ENCODE results near the gene TRMT1. TPM values are rescaled to one million over a fixed set of nuclear protein-coding genes. Genes with fewer than 3 reads are reported as not detected.

The TRMT1 gene
- total RNA-seq, 1 experiment from 2014 or later = 42.6 TPM

DNA sequence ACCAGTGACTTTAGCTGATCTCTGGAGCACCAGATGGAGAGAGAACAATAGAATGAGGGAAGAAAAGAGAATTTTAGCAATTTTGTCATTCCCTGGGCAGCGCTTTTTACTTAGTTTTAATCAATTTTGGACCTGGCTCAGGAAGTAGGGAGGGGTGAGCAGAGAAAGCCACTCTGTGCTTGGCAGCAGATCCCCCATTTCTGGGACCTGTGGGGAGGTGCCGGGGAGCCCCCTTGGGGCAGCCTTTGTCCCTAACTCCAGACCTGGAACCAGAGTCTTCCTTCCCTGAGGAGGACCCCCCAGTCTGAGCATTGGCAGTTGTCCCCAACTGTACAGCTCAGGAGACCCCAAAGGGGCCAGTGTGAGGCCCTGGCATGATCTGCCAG lies 24.4 kb downstream of the TRMT1 start:
- intact Hi-C loops (cut with micrococcal nuclease; ENCODE audit: unreplicated experiment) = loop anchor here (5.0 kb wide), 1 partner anchor 60 kb away; no protein-coding TSS in a partner anchor
- Mint-ChIP-seq H3K4me1 (ENCODE audit: low read depth, unreplicated experiment) (peaks cover 11% of the 10 kb centered on the region), H3K9me3 (ENCODE audit: unreplicated experiment) (no peaks in the 10 kb centered on the region), H3K36me3 (ENCODE audit: insufficient read depth, unreplicated experiment) (no peaks in the 10 kb centered on the region), H3K27me3 (ENCODE audit: insufficient read depth, unreplicated experiment) (peaks cover 12% of the 10 kb centered on the region), H3K27ac (ENCODE audit: unreplicated experiment) (no peak overlapping the region), H3K4me3 (ENCODE audit: unreplicated experiment) (no peak overlapping the region)
- H3K27me3 ChIP-seq (replicated peaks; ENCODE audit: control insufficient read depth, insufficient read depth, low read length) = no peaks in the 10 kb centered on the region; the same call in 1 of the 2 replicates
- ChIA-PET POLR2A (no interaction called here), CTCF (no interaction called here)
- TF ChIP-seq, protein P1, sequence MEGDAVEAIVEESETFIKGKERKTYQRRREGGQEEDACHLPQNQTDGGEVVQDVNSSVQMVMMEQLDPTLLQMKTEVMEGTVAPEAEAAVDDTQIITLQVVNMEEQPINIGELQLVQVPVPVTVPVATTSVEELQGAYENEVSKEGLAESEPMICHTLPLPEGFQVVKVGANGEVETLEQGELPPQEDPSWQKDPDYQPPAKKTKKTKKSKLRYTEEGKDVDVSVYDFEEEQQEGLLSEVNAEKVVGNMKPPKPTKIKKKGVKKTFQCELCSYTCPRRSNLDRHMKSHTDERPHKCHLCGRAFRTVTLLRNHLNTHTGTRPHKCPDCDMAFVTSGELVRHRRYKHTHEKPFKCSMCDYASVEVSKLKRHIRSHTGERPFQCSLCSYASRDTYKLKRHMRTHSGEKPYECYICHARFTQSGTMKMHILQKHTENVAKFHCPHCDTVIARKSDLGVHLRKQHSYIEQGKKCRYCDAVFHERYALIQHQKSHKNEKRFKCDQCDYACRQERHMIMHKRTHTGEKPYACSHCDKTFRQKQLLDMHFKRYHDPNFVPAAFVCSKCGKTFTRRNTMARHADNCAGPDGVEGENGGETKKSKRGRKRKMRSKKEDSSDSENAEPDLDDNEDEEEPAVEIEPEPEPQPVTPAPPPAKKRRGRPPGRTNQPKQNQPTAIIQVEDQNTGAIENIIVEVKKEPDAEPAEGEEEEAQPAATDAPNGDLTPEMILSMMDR (IDR thresholded peaks at IDR 0.05; ENCODE audit: insufficient read depth in 1 of 2, low read depth in 1 of 2, low read length in 1 of 2, severe bottlenecking in 1 of 2, unreplicated experiment in 1 of 2) = no peak
- H3K4me3 ChIP-seq (ENCODE audit: low read depth, low read length) = no peak overlapping the region
- DNase-seq = no peak
- no TSS peak for BruUV-seq (replicated peaks)
- no peaks in the 10 kb centered on the region for H3K4me1 ChIP-seq
- no peaks in the 10 kb centered on the region for H3K36me3 ChIP-seq (ENCODE audit: control insufficient read depth, insufficient read depth, low read length)
- H3K9me3 ChIP-seq = no peaks in the 10 kb centered on the region

DNA sequence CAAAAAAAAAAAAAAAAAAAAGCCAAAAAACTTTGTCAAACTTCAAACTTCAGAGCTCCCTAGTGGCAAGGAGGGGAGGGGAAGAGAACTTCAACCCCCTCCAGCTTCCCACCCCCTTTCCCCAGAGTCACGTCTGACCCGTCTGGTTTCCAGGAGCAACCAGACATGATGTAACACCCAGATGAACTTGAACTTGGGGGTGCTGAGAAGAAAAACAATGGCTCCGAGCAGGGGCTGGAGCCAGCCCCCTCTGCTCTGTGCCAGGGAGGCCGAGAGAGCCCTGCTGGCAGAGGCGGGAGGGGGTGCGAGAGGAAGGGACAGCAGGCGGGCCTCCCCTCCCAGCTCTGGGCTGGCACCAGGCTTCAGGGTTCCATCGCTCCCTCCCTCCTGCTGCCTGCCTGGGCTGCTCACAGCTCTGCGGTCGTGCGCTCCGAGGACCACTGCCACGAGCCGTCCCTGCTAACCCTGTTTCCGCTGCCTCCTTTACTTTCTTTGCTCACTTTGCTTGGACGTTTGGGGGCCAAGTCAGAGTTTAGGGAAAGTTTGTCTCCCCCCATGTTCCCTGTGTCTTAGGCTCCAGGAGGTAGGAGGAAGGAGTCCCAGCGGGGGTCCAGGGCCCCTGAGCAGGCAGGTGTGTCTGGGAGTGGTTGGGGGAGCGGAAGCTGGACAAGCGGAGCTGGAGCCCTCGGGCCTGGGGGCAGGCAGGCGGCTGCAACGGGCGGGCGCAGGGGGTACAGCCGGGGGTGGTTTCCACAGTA lies 25.0 kb downstream of the TRMT1 start:
- H3K27me3 Mint-ChIP-seq (ENCODE audit: insufficient read depth, unreplicated experiment) = peaks cover 12% of the 10 kb centered on the region
- H3K9me3 Mint-ChIP-seq (ENCODE audit: unreplicated experiment) = no peaks in the 10 kb centered on the region
- no peaks in the 10 kb centered on the region for H3K4me1 ChIP-seq
- H3K27me3 ChIP-seq (replicated peaks; ENCODE audit: control insufficient read depth, insufficient read depth, low read length) = no peaks in the 10 kb centered on the region; the same call in 1 of the 2 replicates
- no peaks in the 10 kb centered on the region for H3K36me3 Mint-ChIP-seq (ENCODE audit: insufficient read depth, unreplicated experiment)
- no TSS peak for BruUV-seq (replicated peaks)
- H3K4me1 Mint-ChIP-seq (ENCODE audit: low read depth, unreplicated experiment) = peaks cover 11% of the 10 kb centered on the region
- H3K4me3 ChIP-seq (ENCODE audit: low read depth, low read length) = no peak overlapping the region
- no peak for DNase-seq
- no peak overlapping the region for H3K27ac Mint-ChIP-seq (ENCODE audit: unreplicated experiment)
- no peaks in the 10 kb centered on the region for H3K9me3 ChIP-seq
- ChIA-PET CTCF (interaction anchor here (0.6 to 0.7 kb wide), 4 partner anchors 112 to 135 kb away, joined by 3 to 7 read pairs (median 4); no protein-coding TSS in a partner anchor), POLR2A (no interaction called here)
- no peaks in the 10 kb centered on the region for H3K36me3 ChIP-seq (ENCODE audit: control insufficient read depth, insufficient read depth, low read length)
- intact Hi-C loops (cut with micrococcal nuclease; ENCODE audit: unreplicated experiment) = loop anchor here (5.0 kb wide), 1 partner anchor 59 kb away; no protein-coding TSS in a partner anchor
- H3K4me3 Mint-ChIP-seq (ENCODE audit: unreplicated experiment) = no peak overlapping the region
- TF ChIP-seq, protein P1 (IDR thresholded peaks at IDR 0.05; ENCODE audit: insufficient read depth in 1 of 2, low read depth in 1 of 2, low read length in 1 of 2, severe bottlenecking in 1 of 2, unreplicated experiment in 1 of 2) = no peak

GRCh38 chr19:13090511-13091231 lies 25.9 kb downstream of the TRMT1 start:
- Histone ChIP-seq H3K36me3 (ENCODE audit: control insufficient read depth, insufficient read depth, low read length) (no peaks in the 10 kb centered on the region), H3K4me1 (no peaks in the 10 kb centered on the region), H3K9me3 (no peaks in the 10 kb centered on the region), H3K4me3 (ENCODE audit: low read depth, low read length) (no peak overlapping the region), H3K27me3 (replicated peaks; ENCODE audit: control insufficient read depth, insufficient read depth, low read length) (no peaks in the 10 kb centered on the region; the same call in 1 of the 2 replicates)
- no peaks in the 10 kb centered on the region for H3K9me3 Mint-ChIP-seq (ENCODE audit: unreplicated experiment)
- peaks cover 4% of the 10 kb centered on the region for H3K4me1 Mint-ChIP-seq (ENCODE audit: low read depth, unreplicated experiment)
- ChIA-PET POLR2A (no interaction called here), CTCF (interaction anchor here (0.6 kb wide), 1 partner anchor 112 kb away, joined by 3 read pairs; no protein-coding TSS in a partner anchor)
- TF ChIP-seq, protein P1 (IDR thresholded peaks at IDR 0.05; ENCODE audit: insufficient read depth in 1 of 2, low read depth in 1 of 2, low read length in 1 of 2, severe bottlenecking in 1 of 2, unreplicated experiment in 1 of 2) = no peak
- intact Hi-C loops (cut with micrococcal nuclease; ENCODE audit: unreplicated experiment) = loop anchor here (5.0 kb wide), 1 partner anchor 58 kb away; no protein-coding TSS in a partner anchor
- H3K4me3 Mint-ChIP-seq (ENCODE audit: unreplicated experiment) = no peak overlapping the region
- no TSS peak for BruUV-seq (replicated peaks)
- H3K36me3 Mint-ChIP-seq (ENCODE audit: insufficient read depth, unreplicated experiment) = no peaks in the 10 kb centered on the region
- peaks cover 9% of the 10 kb centered on the region for H3K27me3 Mint-ChIP-seq (ENCODE audit: insufficient read depth, unreplicated experiment)
- no peak overlapping the region for H3K27ac Mint-ChIP-seq (ENCODE audit: unreplicated experiment)
- DNase-seq = no peak
